Skeletal muscle tissue (tissue), 4 donors: ENCODE measurements around the gene NUB1. TPM values are rescaled to one million over a fixed set of nuclear protein-coding genes. Genes with fewer than 3 reads are reported as not detected.
"Not testable (repeated sequence)": the region's sequence is repeated elsewhere in the genome, so short reads cannot be mapped to it uniquely, and the experiment has no call there.

Experiments
- H3K27ac ChIP-seq: one replicate; pipeline ENCODE4 v1.7.0; 2013; ENCODE audit warnings: mild to moderate bottlenecking, low read depth, low read length, inconsistent platforms
- H3K27me3 ChIP-seq, 3 donors: one replicate each; pipeline ENCODE4 v1.7.0; 2013; ENCODE audit warnings: low read length in 3 of 3; ENCODE audit not compliant: control insufficient read depth in 3 of 3, insufficient read depth in 3 of 3
- H3K36me3 ChIP-seq, 3 donors: one replicate each; pipeline ENCODE4 v1.7.0; 2013; ENCODE audit warnings: low read length in 3 of 3; ENCODE audit not compliant: control insufficient read depth in 3 of 3, insufficient read depth in 3 of 3
- H3K4me1 ChIP-seq, 3 donors: one replicate each; pipeline ENCODE4 v1.7.0; 2013; ENCODE audit warnings: low read length in 3 of 3, mild to moderate bottlenecking in 3 of 3; ENCODE audit not compliant: control insufficient read depth in 3 of 3, insufficient read depth in 3 of 3
- H3K4me3 ChIP-seq, 3 donors: one replicate each; pipeline ENCODE4 v1.7.0; 2013; ENCODE audit warnings: low read length in 3 of 3
- H3K9ac ChIP-seq, 3 donors: one replicate each; pipeline ENCODE4 v1.7.0; 2013; ENCODE audit warnings: low read length in 3 of 3, mild to moderate bottlenecking in 3 of 3, moderate library complexity in 2 of 3, low read depth in 1 of 3
- H3K9me3 ChIP-seq, 3 donors: one replicate each; pipeline ENCODE4 v1.7.0; 2013; ENCODE audit warnings: low read length in 3 of 3; ENCODE audit not compliant: control insufficient read depth in 3 of 3
- total RNA-seq: library from RNA; depleted of rRNA; stranded (reverse); fragments of >200 nt; gene quantifications from one replicate; pipeline ENCODE4 v1.2.3, GENCODE V29; 2014
- donor health status: Osteomylitis.

The NUB1 gene, protein sequence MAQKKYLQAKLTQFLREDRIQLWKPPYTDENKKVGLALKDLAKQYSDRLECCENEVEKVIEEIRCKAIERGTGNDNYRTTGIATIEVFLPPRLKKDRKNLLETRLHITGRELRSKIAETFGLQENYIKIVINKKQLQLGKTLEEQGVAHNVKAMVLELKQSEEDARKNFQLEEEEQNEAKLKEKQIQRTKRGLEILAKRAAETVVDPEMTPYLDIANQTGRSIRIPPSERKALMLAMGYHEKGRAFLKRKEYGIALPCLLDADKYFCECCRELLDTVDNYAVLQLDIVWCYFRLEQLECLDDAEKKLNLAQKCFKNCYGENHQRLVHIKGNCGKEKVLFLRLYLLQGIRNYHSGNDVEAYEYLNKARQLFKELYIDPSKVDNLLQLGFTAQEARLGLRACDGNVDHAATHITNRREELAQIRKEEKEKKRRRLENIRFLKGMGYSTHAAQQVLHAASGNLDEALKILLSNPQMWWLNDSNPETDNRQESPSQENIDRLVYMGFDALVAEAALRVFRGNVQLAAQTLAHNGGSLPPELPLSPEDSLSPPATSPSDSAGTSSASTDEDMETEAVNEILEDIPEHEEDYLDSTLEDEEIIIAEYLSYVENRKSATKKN
- total RNA-seq, result 20.9 TPM

- H3K27me3 ChIP-seq, result no peaks in the 10 kb centered on the region
- peak within 1 kb of the TSS; percentile 63 to 92 (median 83) for H3K4me3 ChIP-seq
- no peaks in the 10 kb centered on the region for H3K9me3 ChIP-seq
- peaks cover 0 to 15% (median 13%) of the 10 kb centered on the region in 3 donors for H3K36me3 ChIP-seq
- peak within 1 kb of the TSS; percentile 68 to 89 (median 82) for H3K9ac ChIP-seq
- peak within 1 kb of the TSS; percentile 73 for H3K27ac ChIP-seq
- H3K4me1 ChIP-seq, result peaks cover 11 to 13% (median 11%) of the 10 kb centered on the region in 3 donors
Observed at GRCh38 chr7:151341357-151342101, at the start of gene NUB1. Gene NUB1, plus strand, starts transcription at chr7:151341812. Its CDS starts 3,538 bp downstream, at chr7:151345350.

DNA sequence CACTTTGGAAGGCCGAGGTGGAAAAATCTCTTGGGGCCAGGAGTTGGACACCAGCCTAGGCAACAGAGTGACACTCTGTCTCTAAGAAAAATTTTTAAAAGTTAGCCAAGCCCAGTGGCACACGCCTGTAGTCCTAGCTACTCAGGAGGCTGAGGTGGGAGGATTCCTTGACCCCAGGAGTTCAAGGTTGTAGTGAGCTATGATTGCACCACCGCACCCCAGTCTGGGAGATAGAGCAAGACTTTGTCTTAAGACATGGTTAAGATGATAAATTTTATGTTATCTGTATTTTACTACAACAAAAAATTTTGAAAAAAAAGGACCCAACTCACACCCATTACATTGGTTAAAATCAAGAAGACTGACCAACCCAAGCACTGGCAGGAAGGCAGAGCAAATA is 48.8 kb upstream of the NUB1 start:
- Histone ChIP-seq H3K27ac (no peak overlapping the region), H3K4me3 (no peak overlapping the region), H3K9me3 (no peaks in the 10 kb centered on the region), H3K4me1 (no peaks in the 10 kb centered on the region), H3K9ac (no peak overlapping the region), H3K27me3 (no peaks in the 10 kb centered on the region), H3K36me3 (no peaks in the 10 kb centered on the region)

GRCh38 chr7:151296202-151296992 is 45.2 kb upstream of the NUB1 start:
- no peak overlapping the region for H3K27ac ChIP-seq
- H3K27me3 ChIP-seq, result peaks cover 3 to 11% (median 6%) of the 10 kb centered on the region in 3 donors
- no peaks in the 10 kb centered on the region for H3K4me1 ChIP-seq
- no peaks in the 10 kb centered on the region for H3K9me3 ChIP-seq
- no peak overlapping the region for H3K9ac ChIP-seq
- H3K4me3 ChIP-seq, result no peak overlapping the region
- H3K36me3 ChIP-seq, result no peaks in the 10 kb centered on the region

- Histone ChIP-seq H3K4me3 (no peak overlapping the region), H3K9ac (no peak overlapping the region), H3K4me1 (peaks cover 3 to 4% (median 3%) of the 10 kb centered on the region in 3 donors), H3K27ac (no peak overlapping the region), H3K36me3 (no peaks in the 10 kb centered on the region), H3K27me3 (peaks cover 15 to 32% (median 23%) of the 10 kb centered on the region in 3 donors), H3K9me3 (no peaks in the 10 kb centered on the region)
Observed at GRCh38 chr7:151298765-151299164, 42.8 kb upstream of the NUB1 start.

GRCh38 chr7:151299530-151299929 is 42.1 kb upstream of the NUB1 start:
- Histone ChIP-seq H3K27me3 (peaks cover 16 to 33% (median 23%) of the 10 kb centered on the region in 3 donors), H3K4me1 (peaks cover 4% of the 10 kb centered on the region in 3 donors)

DNA sequence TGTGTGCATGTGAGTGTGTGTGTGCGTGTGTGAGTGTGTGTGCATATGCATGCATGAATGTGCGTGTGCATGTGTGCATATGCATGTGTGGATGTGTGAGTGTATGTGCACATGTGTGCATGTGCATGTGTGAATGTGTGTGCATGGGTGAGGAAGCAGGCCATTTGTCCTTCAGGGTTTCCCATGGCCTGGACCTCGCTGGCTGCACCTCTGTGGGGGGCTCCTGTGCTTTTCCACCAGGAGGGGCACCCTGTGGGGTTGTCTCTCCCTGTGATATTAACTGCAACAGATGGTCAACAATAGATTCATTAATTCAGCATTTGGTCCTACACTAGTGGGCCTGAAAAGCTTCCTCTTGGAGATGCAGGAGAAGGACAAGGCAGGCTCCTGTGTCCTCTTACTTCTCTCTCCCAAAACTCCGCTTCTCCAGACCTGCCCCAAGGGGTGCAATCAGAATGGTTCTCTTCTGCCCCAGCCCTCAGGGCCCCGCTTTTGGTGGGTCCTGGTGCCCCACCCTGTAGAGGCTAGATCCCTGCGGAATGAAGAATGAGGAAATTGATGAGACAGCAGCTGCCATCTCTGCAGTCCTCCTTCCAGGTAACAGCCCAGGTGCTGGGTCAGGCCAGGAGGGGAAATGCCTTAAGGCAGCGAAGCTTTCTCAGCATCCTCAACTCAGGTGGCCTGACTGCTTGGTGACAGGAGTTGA is 41.5 kb upstream of the NUB1 start:
- Histone ChIP-seq H3K36me3 (no peaks in the 10 kb centered on the region), H3K4me3 (no peak overlapping the region), H3K9me3 (no peaks in the 10 kb centered on the region), H3K9ac (no peak overlapping the region), H3K27ac (no peak overlapping the region), H3K27me3 (peaks cover 20 to 37% (median 26%) of the 10 kb centered on the region in 3 donors), H3K4me1 (peaks cover 4% of the 10 kb centered on the region in 3 donors)

More at GRCh38 chr7:151299530-151299929, 42.1 kb upstream of the NUB1 start:
- Histone ChIP-seq H3K27ac (no peak overlapping the region), H3K9ac (no peak overlapping the region), H3K9me3 (no peaks in the 10 kb centered on the region), H3K4me3 (no peak overlapping the region), H3K36me3 (no peaks in the 10 kb centered on the region)

GRCh38 chr7:151301471-151302462 is 39.8 kb upstream of the NUB1 start:
- Histone ChIP-seq H3K27ac (no peak overlapping the region), H3K9me3 (no peaks in the 10 kb centered on the region), H3K4me1 (peaks cover 4% of the 10 kb centered on the region in 3 donors), H3K36me3 (no peaks in the 10 kb centered on the region), H3K4me3 (no peak overlapping the region), H3K27me3 (peaks cover 20 to 42% (median 33%) of the 10 kb centered on the region in 3 donors), H3K9ac (no peak overlapping the region)

DNA sequence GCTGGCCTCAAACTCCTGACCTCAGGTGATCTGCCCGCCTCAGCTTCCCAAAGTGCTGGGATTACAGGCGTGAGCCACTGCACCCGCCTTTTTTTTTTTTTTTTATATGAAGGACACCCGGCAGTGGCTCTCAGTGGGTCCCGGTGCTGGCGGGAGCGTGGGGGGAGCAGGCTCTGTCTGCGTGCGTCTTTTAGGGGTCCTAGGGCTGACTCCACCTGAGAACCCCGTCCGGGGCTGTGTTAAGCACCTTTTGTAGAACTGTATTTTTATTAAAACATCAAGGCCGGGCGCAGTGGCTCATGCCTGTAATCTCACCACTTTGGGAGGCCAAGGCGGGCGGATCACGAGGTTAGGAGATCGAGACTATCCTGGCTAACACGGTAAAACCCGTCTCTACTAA is 37.4 kb upstream of the NUB1 start:
- H3K4me1 ChIP-seq, H3K9ac ChIP-seq, H3K4me3 ChIP-seq, H3K9me3 ChIP-seq, H3K36me3 ChIP-seq, H3K27ac ChIP-seq: not testable (repeated sequence)
- H3K27me3 ChIP-seq, result peaks cover 23 to 47% (median 41%) of the 10 kb centered on the region in 3 donors
